Esophagus muscularis mucosa (tissue), 4 donors: ENCODE measurements around the gene RASL11B.

Experiments
- EP300 ChIP-seq: sonication (generic); formaldehyde crosslinking; IDR thresholded peaks from one replicate; pipeline ENCODE4 v1.6.1; 2017; ENCODE audit warnings: antibody characterized with exemption
- POLR2A ChIP-seq: fragments of 450-650 bp; IDR thresholded peaks from one replicate; pipeline ENCODE4 v1.6.1; 2017; ENCODE audit warnings: antibody characterized with exemption, moderate library complexity, mild to moderate bottlenecking, low read depth
- POLR2AphosphoS5 ChIP-seq, 2 donors: sonication (generic); formaldehyde crosslinking; IDR thresholded peaks; one replicate each; pipeline ENCODE4 v1.6.1; 2017; ENCODE audit warnings: antibody characterized with exemption in 2 of 2
- TF ChIP-seq, protein P1 (sequence below), 3 experiments: fragments of 200-600 bp in 2 of 3; fragments of 450-650 bp in 1 of 3; sonication (generic) in 2 of 3; IDR thresholded peaks; one replicate each; pipeline ENCODE4 v1.5.1; 2017 to 2019; ENCODE audit warnings: antibody characterized with exemption in 3 of 3, mild to moderate bottlenecking in 2 of 3, moderate library complexity in 1 of 3

GRCh38 chr4:52889778-52890520 is 27.8 kb downstream of the RASL11B start:
- TF ChIP-seq, protein P1, sequence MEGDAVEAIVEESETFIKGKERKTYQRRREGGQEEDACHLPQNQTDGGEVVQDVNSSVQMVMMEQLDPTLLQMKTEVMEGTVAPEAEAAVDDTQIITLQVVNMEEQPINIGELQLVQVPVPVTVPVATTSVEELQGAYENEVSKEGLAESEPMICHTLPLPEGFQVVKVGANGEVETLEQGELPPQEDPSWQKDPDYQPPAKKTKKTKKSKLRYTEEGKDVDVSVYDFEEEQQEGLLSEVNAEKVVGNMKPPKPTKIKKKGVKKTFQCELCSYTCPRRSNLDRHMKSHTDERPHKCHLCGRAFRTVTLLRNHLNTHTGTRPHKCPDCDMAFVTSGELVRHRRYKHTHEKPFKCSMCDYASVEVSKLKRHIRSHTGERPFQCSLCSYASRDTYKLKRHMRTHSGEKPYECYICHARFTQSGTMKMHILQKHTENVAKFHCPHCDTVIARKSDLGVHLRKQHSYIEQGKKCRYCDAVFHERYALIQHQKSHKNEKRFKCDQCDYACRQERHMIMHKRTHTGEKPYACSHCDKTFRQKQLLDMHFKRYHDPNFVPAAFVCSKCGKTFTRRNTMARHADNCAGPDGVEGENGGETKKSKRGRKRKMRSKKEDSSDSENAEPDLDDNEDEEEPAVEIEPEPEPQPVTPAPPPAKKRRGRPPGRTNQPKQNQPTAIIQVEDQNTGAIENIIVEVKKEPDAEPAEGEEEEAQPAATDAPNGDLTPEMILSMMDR (IDR thresholded peaks at IDR 0.05): no peak
- TF ChIP-seq EP300 (no peak), POLR2A (no peak), POLR2AphosphoS5 (IDR thresholded peaks at IDR 0.05) (no peak)
